PFSK-1 (cell line): Measurements from ENCODE around the gene SMYD1.

Experiments used
- FOXP2 ChIP-seq: optimal IDR thresholded peaks from 2 replicates; pipeline ENCODE3; 2011; ENCODE audit warnings: borderline replicate concordance, control low read depth, inconsistent platforms; ENCODE audit not compliant: insufficient read depth; ENCODE audit errors: extremely low read length, extremely low read depth
- POLR2AphosphoS5 ChIP-seq: IDR thresholded peaks from 2 replicates; pipeline ENCODE4 v1.6.1; 2012; ENCODE audit warnings: low read depth, mild to moderate bottlenecking, control low read depth, low read length, moderate library complexity
- REST ChIP-seq, 2 experiments: IDR thresholded peaks; 2 replicates each; pipeline versions ENCODE4 v1.6.1 to v1.8.0; 2011 to 2012; ENCODE audit warnings: low read depth in 2 of 2, low read length in 2 of 2, control low read depth in 1 of 2, inconsistent platforms in 1 of 2, mild to moderate bottlenecking in 1 of 2, moderate library complexity in 1 of 2; ENCODE audit not compliant: insufficient read depth in 1 of 2
- SIN3A ChIP-seq: IDR thresholded peaks from 2 replicates; pipeline ENCODE4 v1.6.1; 2012; ENCODE audit warnings: mild to moderate bottlenecking, low read length, moderate library complexity, borderline replicate concordance; ENCODE audit not compliant: insufficient read depth
- TAF1 ChIP-seq: IDR thresholded peaks from 2 replicates; pipeline ENCODE4 v1.6.1; 2012; ENCODE audit warnings: low read length, control low read depth, borderline replicate concordance; ENCODE audit not compliant: insufficient read depth

The SMYD1 gene

GRCh38 chr2:88082781-88083180 lies 15.2 kb downstream of the SMYD1 start:
- no peak for TF ChIP-seq FOXP2
- TF ChIP-seq REST (IDR thresholded peaks at IDR 0.05; ENCODE audit: insufficient read depth in 1 of 2, low read depth in 2 of 2, low read length in 2 of 2): no peak
- TF ChIP-seq POLR2AphosphoS5: no peak
- TF ChIP-seq SIN3A: no peak
- no peak for TF ChIP-seq TAF1

- TF ChIP-seq POLR2AphosphoS5: no peak
- TF ChIP-seq FOXP2: no peak
- TF ChIP-seq SIN3A: no peak
- TF ChIP-seq REST (IDR thresholded peaks at IDR 0.05; ENCODE audit: insufficient read depth in 1 of 2, low read depth in 2 of 2, low read length in 2 of 2): no peak
- no peak for TF ChIP-seq TAF1
Measured at GRCh38 chr2:88085099-88085498, 17.5 kb downstream of the SMYD1 start.

- TF ChIP-seq SIN3A: no peak
- no peak for TF ChIP-seq FOXP2
- TF ChIP-seq POLR2AphosphoS5: no peak
- TF ChIP-seq TAF1: no peak
- TF ChIP-seq REST (IDR thresholded peaks at IDR 0.05; ENCODE audit: insufficient read depth in 1 of 2, low read depth in 2 of 2, low read length in 2 of 2): no peak
Measured at GRCh38 chr2:88085602-88086001, 18.0 kb downstream of the SMYD1 start.

- TF ChIP-seq POLR2AphosphoS5 (no peak), REST (IDR thresholded peaks at IDR 0.05; ENCODE audit: insufficient read depth in 1 of 2, low read depth in 2 of 2, low read length in 2 of 2) (no peak), SIN3A (no peak), TAF1 (no peak), FOXP2 (no peak)
Measured at GRCh38 chr2:88086401-88086800, 18.8 kb downstream of the SMYD1 start.

GRCh38 chr2:88087073-88087472 lies 19.4 kb downstream of the SMYD1 start:
- TF ChIP-seq SIN3A: no peak
- TF ChIP-seq FOXP2: no peak
- no peak for TF ChIP-seq TAF1
- no peak for TF ChIP-seq REST (IDR thresholded peaks at IDR 0.05; ENCODE audit: insufficient read depth in 1 of 2, low read depth in 2 of 2, low read length in 2 of 2)
- TF ChIP-seq POLR2AphosphoS5: no peak
